ENCODE measurements around the gene KCNQ1OT1. TPM values are rescaled to one million over a fixed set of nuclear protein-coding genes. Genes with fewer than 3 reads are reported as not detected.
A peak's percentile ranks its signal among the peaks of the same experiment; 100 is the strongest.

KCNQ1OT1 gene
- total RNA-seq, 1 donor from 2014 or later, result 7.2 TPM

- no peak for DNase-seq (ENCODE audit: low spot score)
- intact Hi-C loops (cut with DNase I), result no loop called here
- ATAC-seq, result no peak
These were observed 39.0 kb upstream of the KCNQ1OT1 start for GRCh38 chr11:2738551-2739431.

- peak; percentile 76 for DNase-seq (ENCODE audit: low spot score)
- intact Hi-C loops (cut with DNase I), result no loop called here
- peak; percentile 66 for ATAC-seq
These were observed 38.1 kb upstream of the KCNQ1OT1 start for GRCh38 chr11:2737866-2738265.

GRCh38 chr11:2737226-2737590, 37.4 kb upstream of the KCNQ1OT1 start:
- DNase-seq (ENCODE audit: low spot score) (no peak), ATAC-seq (no peak)
- intact Hi-C loops (cut with DNase I), result no loop called here

- DNase-seq (ENCODE audit: low spot score) (no peak), ATAC-seq (no peak)
- intact Hi-C loops (cut with DNase I), result no loop called here
These were observed 36.9 kb upstream of the KCNQ1OT1 start for GRCh38 chr11:2736577-2737225.

GRCh38 chr11:2735053-2735589, 35.3 kb upstream of the KCNQ1OT1 start:
- DNase-seq (ENCODE audit: low spot score), result no peak
- intact Hi-C loops (cut with DNase I), result no loop called here
- ATAC-seq, result no peak

- intact Hi-C loops (cut with DNase I), result no loop called here
- DNase-seq (ENCODE audit: low spot score) (no peak), ATAC-seq (no peak)
These were observed 34.6 kb upstream of the KCNQ1OT1 start for GRCh38 chr11:2734181-2735052.

GRCh38 chr11:2732940-2733628, 33.3 kb upstream of the KCNQ1OT1 start:
- intact Hi-C loops (cut with DNase I), result no loop called here

GRCh38 chr11:2732261-2732939, 32.6 kb upstream of the KCNQ1OT1 start:
- intact Hi-C loops (cut with DNase I), result no loop called here
- ATAC-seq, result peak; percentile 71
- peak; percentile 81 for DNase-seq (ENCODE audit: low spot score)

More at GRCh38 chr11:2732940-2733628, 33.3 kb upstream of the KCNQ1OT1 start:
- DNase-seq (ENCODE audit: low spot score) (no peak), ATAC-seq (no peak)

- intact Hi-C loops (cut with DNase I), result no loop called here
- ATAC-seq, result peak; percentile 0
- DNase-seq (ENCODE audit: low spot score), result peak; percentile 79
These were observed 31.6 kb upstream of the KCNQ1OT1 start for GRCh38 chr11:2731130-2732125.

GRCh38 chr11:2730272-2731129, 30.7 kb upstream of the KCNQ1OT1 start:
- ATAC-seq (no peak), DNase-seq (ENCODE audit: low spot score) (peak; percentile 82)
- intact Hi-C loops (cut with DNase I), result no loop called here

- intact Hi-C loops (cut with DNase I), result no loop called here
- ATAC-seq (no peak), DNase-seq (ENCODE audit: low spot score) (no peak)
These were observed 30.0 kb upstream of the KCNQ1OT1 start for GRCh38 chr11:2729841-2730240.

- DNase-seq (ENCODE audit: low spot score) (no peak), ATAC-seq (no peak)
- intact Hi-C loops (cut with DNase I), result no loop called here
These were observed 29.0 kb upstream of the KCNQ1OT1 start for GRCh38 chr11:2728663-2729332.

- intact Hi-C loops (cut with DNase I), result no loop called here
- ATAC-seq (no peak), DNase-seq (ENCODE audit: low spot score) (no peak)
These were observed 28.4 kb upstream of the KCNQ1OT1 start for GRCh38 chr11:2728128-2728662.

GRCh38 chr11:2726964-2727363, 27.2 kb upstream of the KCNQ1OT1 start:
- ATAC-seq, result no peak
- intact Hi-C loops (cut with DNase I), result no loop called here
- no peak for DNase-seq (ENCODE audit: low spot score)
